Hematopoietic multipotent progenitor cell treated with erythropoietin and hydrocortisone succinate and interleukin-3 and kit ligand, for 6 days (in vitro differentiated cells): Measurements from ENCODE around the gene MCAT.
A peak's percentile ranks its signal among the peaks of the same experiment; 100 is the strongest.

ENCODE experiments used
- DNase-seq: peaks from one replicate; pipeline ENCODE4 v3.0.0-alpha.2; 2015

Gene MCAT

GRCh38 chr22:43172191-43172590 is 29.0 kb upstream of the MCAT start:
- DNase-seq, result no peak

DNA sequence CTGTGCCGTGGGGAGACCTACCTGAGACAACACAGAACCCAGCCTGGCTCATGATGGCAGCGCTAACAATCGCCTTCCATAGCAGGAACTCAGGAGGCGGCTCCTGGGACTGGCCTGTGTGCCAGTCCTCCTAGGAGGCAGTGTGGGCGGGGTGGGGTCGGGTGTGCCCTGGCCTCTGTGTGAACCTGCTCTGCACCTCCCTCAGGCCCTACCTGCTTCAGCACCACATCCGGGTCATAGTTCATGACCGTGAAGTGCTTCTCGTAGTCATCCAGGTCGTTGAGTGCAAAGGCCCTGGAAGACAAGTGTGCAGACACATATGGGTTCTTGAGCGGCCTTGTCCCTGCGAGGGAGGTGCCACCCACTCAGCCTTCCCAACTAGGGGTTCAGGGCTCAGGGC is 28.4 kb upstream of the MCAT start:
- DNase-seq, result no peak

DNA sequence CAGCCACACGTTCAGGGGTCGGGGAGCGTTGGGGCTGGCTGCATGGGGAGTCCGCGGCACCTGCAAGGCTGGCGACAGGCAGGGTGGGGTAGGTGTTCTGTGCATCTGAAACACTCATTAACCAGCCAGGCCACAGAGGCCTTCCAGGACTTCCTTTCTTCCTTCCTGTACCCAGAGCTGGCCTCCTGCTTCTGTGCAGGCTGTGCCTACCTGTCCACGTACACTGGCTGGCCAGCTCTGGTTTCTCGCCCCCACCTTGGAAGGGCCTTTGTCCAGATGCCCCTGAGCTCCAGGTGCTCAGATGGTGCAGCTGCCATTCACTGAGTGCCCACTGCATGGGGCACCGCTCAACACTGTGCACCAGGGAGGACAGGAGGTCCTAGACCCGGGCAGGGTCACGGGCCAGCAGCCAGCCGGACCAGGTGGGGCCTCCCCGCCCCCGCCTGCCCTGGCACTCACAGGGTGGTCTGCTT is 27.9 kb upstream of the MCAT start:
- no peak for DNase-seq

DNA sequence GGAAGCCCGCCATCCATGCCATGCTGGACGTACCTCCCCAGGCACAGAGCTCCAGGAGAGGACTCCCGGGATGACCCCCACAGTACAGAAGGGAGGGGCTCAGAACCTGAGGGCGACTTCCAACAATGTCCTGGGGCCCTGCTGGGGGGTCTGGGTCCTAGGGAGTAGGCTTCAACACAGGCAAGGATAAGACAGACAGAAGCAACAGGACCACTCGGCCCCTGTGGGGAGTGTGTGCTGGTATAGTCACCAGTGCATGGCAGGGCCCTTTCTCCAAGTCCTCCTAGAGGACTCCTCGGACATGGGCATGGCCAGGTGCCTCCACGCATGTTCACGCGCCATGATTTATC is 26.9 kb upstream of the MCAT start:
- DNase-seq, result no peak

DNA sequence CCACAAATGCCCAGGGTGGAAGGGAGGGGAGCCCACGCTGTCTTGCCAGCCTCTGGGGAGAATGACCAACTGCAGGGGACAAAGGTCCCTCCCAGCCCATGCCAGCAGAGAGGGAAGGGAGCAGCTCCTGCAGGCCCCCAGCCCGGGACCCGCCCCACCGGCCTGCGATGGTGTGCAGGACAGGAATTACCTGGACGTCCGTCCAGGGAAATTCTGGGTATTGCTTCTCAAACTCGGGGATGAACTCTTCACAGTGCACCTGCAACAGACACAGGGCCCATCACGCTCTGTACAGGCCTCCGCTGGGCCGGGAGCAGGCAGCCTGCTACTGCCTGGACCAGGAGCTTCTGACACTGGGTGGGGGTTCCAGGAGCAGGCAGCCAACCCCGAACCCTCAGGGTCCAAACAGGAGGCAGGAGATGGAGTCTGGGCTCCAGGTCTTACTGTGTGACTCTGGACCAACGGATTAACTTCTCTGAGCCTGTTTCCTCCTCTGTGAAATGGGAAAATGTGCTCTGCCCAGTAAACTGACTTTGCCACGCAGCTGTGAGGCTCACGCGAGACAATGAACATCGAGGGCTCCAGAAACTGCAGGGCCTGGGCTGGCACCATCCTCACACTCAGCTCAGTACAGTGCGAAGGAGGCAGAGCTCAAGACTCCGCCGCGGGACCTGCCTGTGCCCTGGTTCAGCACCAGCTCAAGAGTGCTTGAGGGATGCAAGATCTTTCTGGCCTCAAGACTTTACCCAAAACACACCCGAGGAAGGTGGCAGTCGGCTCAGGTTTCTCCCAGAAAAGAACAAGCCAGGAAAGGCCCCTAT is 26.3 kb upstream of the MCAT start:
- DNase-seq, result no peak

DNA sequence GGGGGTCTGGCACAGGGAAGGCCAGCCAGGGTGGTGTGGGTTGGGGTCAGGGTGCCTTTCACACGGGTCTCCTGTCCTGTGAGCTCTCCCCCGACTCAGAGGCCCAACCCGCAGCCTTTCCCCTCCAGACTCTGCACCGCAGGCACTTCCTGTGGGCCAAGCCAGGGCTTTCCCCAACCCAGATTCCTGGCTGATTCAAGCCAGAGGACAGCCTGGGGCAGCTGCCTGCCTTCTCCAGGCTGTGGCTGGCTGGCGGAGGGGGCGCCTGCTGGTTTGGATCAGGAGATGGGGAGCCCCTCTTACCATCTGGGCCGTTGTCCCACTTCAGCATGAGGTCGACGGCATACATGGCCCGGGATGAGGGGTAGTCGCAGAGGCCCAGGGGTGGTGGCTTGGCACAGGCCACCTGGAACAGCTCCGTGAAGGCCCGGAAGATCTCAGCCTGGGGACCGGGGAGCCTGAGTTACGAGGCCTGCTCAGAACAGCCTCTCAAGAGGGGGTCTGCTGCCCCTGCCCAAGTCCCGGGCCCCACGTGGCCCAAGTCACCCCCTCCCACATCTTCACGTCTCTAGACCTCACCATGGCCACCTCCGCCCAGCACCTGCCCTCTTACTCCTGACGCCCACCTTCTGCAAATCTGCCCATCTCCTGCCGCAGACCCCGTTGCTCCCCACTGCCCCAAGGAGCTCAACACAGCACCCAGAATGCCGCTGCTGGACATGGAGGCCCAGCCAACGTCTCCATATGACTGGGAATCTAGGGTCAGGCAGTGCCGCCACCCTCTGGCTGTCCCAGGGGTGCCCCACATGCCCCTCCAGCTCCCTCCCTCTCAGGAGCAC is 25.5 kb upstream of the MCAT start:
- no peak for DNase-seq

- DNase-seq, result peak; percentile 88
Observed at GRCh38 chr22:43167001-43167589, 23.9 kb upstream of the MCAT start.

- no peak for DNase-seq
Observed at GRCh38 chr22:43166132-43166930, 23.1 kb upstream of the MCAT start.

DNA sequence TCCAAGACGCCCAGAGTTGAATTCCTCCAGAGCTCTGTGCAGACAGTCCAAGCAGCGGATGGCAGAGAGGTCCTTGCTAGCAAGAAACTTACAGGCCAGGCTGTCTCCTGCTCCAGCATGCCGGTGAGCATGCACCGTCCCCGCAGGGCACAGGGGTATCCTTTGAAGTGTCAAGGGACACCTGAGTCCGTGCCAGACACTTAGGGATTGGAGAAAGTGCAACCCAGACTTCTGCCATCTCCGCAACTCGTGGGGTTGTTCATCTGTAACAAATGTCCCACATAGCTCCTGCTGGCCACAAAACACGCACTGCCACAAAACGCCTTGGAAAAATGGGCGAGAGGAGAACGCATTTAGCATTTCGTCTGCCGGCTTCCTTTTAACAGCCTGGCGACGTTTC is 21.4 kb upstream of the MCAT start:
- no peak for DNase-seq

DNA sequence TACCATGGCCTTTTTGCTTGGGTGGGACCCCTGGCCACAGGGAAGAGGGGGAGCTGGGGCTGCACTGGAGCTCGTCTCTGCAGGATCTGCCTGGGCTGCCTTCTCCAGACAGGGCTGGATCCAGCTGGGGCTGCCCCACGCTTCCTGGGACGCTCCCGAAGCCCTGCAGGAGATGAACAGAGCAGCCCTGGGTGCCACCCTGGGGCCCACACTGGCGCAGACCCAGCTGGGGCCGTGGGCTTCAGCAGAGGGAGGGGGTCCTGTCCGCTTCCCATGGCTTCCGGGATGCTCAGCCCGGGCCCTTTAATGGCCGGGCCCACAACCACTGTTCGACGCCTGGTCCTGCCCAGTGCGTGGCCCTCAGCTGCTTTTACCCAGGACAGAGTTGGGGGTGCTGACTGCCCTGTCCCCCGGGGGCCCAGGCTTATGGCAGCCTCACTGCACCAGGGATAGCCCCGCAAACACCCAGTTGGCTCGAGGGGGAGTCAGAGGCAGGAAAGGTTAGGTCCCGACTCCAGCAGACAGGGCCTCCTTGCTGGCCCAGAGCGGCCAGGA is 20.1 kb upstream of the MCAT start:
- DNase-seq, result no peak

DNA sequence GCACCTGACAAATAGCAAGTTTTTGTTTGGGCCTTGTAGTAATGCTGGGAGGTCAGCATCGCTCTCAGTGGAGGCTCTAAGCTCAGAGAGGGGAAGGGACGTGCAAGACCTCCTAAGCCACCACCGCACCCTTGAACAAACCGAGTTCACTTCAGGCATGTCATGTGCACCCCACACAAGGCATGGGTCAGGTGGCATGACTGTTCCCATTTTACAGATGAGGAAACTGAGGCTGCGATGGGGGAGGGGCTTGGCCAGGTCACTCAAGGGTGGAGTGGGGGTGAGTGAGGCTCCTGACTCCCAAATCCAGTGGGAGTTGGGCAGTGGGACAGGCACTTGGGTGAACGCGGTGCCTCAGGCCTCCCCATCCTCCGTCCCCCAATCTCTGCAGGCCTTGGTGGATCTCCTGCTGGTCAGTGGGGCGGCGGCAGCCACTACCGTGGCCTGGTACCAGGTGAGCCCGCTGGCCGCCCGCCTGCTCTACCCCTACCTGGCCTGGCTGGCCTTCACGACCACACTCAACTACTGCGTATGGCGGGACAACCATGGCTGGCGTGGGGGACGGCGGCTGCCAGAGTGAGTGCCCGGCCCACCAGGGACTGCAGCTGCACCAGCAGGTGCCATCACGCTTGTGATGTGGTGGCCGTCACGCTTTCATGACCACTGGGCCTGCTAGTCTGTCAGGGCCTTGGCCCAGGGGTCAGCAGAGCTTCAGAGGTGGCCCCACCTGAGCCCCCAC is 19.4 kb upstream of the MCAT start:
- no peak for DNase-seq

DNA sequence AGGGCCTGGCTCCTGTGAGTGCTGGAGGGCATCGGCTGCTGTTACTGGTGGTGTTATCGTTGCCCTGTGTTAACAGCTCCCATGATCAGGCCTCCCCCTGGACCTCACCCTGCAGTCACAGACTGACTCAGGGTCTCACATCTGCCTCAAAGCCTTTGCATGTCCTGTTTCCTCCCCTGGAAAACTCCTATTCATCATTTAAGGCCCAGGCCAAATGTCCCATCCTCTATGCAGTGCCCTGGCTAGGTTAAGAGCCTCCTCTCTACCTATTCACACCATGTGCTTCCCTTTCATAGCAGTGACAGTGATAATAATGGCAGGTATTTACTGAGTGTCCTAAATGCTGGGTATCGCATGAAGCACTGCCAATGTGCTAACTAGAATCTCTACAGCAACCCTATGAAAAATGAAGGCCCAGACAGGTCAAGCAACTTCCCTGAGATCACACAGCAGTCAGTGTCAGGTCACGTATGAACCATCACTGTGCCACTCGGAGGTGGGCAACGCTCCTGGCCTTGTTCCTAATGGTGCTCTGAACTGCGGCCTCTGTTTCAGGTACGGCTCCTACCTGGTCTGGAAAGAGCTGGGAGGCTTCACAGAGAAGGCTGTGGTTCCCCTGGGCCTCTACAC is 17.4 kb upstream of the MCAT start:
- DNase-seq, result no peak

GRCh38 chr22:43159484-43160178 is 16.4 kb upstream of the MCAT start:
- DNase-seq, result no peak

GRCh38 chr22:43158778-43159483 is 15.7 kb upstream of the MCAT start:
- no peak for DNase-seq

- no peak for DNase-seq
Observed at GRCh38 chr22:43157874-43158546, 14.8 kb upstream of the MCAT start.

GRCh38 chr22:43156413-43156812 is 13.2 kb upstream of the MCAT start:
- no peak for DNase-seq

DNA sequence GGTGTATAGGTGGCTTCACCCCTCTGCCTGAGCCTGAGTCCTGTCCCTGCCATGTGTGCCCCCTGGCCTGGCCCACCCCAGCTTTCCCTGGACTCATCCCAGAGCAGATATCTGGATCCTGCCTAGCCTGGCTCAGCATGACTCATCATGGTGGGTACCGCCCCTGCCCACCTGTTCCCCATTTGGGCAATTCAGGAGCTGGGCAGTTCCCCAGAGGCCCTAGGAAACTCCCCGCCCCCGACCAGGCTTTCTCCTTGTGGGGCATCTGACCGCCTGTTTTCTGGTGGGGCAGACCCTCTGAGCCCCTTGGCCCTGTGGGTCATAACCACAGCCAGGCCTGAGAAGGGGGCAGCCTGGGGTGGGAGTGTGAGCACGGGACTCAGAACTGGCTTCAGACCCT is 12.6 kb upstream of the MCAT start:
- no peak for DNase-seq

DNA sequence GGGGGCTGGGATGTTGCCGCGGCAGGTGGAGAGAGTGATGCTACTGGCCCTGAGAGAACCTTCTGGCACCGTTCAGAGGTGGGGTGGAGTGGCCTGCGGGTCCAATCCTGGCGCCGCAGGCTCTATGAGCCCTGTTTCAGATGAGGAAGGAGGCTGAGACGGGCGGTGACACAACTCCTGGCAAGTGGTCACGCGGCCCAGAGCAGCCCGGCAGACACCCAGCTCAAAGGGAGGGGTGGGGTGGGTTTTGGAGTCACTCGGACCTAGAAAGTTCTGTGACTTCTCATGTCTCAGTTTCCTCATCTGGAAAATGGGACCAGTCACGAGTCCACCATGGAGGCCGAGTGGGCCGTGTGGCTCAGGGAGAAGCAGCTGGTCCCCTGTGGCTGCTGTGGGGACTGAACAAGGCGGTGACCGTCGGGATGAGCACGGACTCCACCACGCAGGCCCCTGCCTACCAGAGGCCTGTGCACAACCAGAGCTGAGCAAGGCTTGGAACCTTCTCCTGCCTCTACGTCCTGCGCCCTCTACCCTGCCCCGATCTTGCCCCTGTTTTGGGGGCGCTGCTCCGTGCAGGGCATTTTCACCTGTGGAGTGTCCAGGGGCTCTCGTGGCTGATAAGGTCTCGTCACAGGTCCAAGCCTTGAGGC is 11.8 kb upstream of the MCAT start:
- no peak for DNase-seq

GRCh38 chr22:43153899-43154298 is 10.7 kb upstream of the MCAT start:
- DNase-seq, result no peak
